Suppressor macrophage treated with lipopolysaccharide for 1 hour (primary cell): ENCODE results near the gene CCDC127.
"Not testable (repeated sequence)": the region's sequence is repeated elsewhere in the genome, so short reads cannot be mapped to it uniquely, and the experiment has no call there.

Source experiments
- DNase-seq, 3 donors: peaks; one replicate each; pipeline ENCODE4 v3.0.0-alpha.2; 2020 to 2022

CCDC127 gene

GRCh38 chr5:170971-171800 is 46.8 kb downstream of the CCDC127 start:
- no peak for DNase-seq

GRCh38 chr5:169728-170094 is 48.2 kb downstream of the CCDC127 start:
- no peak for DNase-seq

- peak; percentile 48 to 73 (median 61) for DNase-seq
Observed at GRCh38 chr5:169071-169727, 48.8 kb downstream of the CCDC127 start.

GRCh38 chr5:167982-168660 is 49.8 kb downstream of the CCDC127 start:
- peak in 1 of 3 donors; percentile 6 for DNase-seq

- DNase-seq: no peak
Observed at GRCh38 chr5:167511-167910, 50.4 kb downstream of the CCDC127 start.

- DNase-seq: no peak
Observed at GRCh38 chr5:166441-167372, 51.2 kb downstream of the CCDC127 start.

GRCh38 chr5:164783-165182 is 53.2 kb downstream of the CCDC127 start:
- DNase-seq: not testable (repeated sequence)

- DNase-seq: no peak
Observed at GRCh38 chr5:164244-164643, 53.7 kb downstream of the CCDC127 start.

- no peak for DNase-seq
Observed at GRCh38 chr5:163841-164240, 54.1 kb downstream of the CCDC127 start.

- DNase-seq: no peak
Observed at GRCh38 chr5:163338-163620, 54.7 kb downstream of the CCDC127 start.

- DNase-seq: no peak
Observed at GRCh38 chr5:162565-163337, 55.2 kb downstream of the CCDC127 start.

- DNase-seq: no peak
Observed at GRCh38 chr5:162190-162564, 55.8 kb downstream of the CCDC127 start.

- no peak for DNase-seq
Observed at GRCh38 chr5:161803-162110, 56.2 kb downstream of the CCDC127 start.

GRCh38 chr5:160921-161802 is 56.8 kb downstream of the CCDC127 start:
- DNase-seq: no peak

GRCh38 chr5:160173-160510 is 57.8 kb downstream of the CCDC127 start:
- DNase-seq: no peak

- no peak for DNase-seq
Observed at GRCh38 chr5:159448-160172, 58.3 kb downstream of the CCDC127 start.

GRCh38 chr5:158807-159447 is 59.0 kb downstream of the CCDC127 start:
- no peak for DNase-seq

GRCh38 chr5:157801-158200 is 60.2 kb downstream of the CCDC127 start:
- DNase-seq: no peak

- no peak for DNase-seq
Observed at GRCh38 chr5:157126-157715, 60.7 kb downstream of the CCDC127 start.
